CD4-positive, CD25-positive, alpha-beta regulatory T cell (primary cell): ENCODE results near the gene ATXN3L. TPM values are rescaled to one million over a fixed set of nuclear protein-coding genes. Genes with fewer than 3 reads are reported as not detected.

ENCODE experiments used
- ATAC-seq, 2 donors: fragments of 150-1000 bp; cut with Tn5 transposase; one replicate each; pipeline ENCODE4 v1.10.0; 2021; ENCODE audit warnings: low read depth in 2 of 2, moderate number of reproducible peaks in 2 of 2, moderate library complexity in 1 of 2
- DNase-seq, 3 donors: peaks; one replicate each; pipeline versions ENCODE4 v3.0.0 to v3.0.0-alpha.2; 2012 to 2022; ENCODE audit warnings: mixed read lengths in 1 of 3
- H3K27ac ChIP-seq: one replicate; pipeline ENCODE4 v1.7.0; 2013; ENCODE audit warnings: mild to moderate bottlenecking, low read length; ENCODE audit not compliant: insufficient read depth, poor library complexity, severe bottlenecking
- H3K27me3 ChIP-seq: one replicate; pipeline ENCODE4 v1.7.0; 2013; ENCODE audit warnings: low read length; ENCODE audit not compliant: control insufficient read depth, insufficient read depth
- H3K36me3 ChIP-seq: one replicate; pipeline ENCODE4 v1.7.0; 2013; ENCODE audit warnings: mild to moderate bottlenecking, low read length, moderate library complexity; ENCODE audit not compliant: control insufficient read depth, insufficient read depth
- H3K4me1 ChIP-seq: 2 replicates; pipeline ENCODE4 v1.7.0; 2013; ENCODE audit warnings: mild to moderate bottlenecking, low read length; ENCODE audit not compliant: insufficient read depth, control insufficient read depth, poor library complexity, severe bottlenecking
- H3K4me3 ChIP-seq: one replicate; pipeline ENCODE4 v1.7.0; 2013; ENCODE audit warnings: low read depth, mild to moderate bottlenecking, low read length, moderate library complexity
- H3K9me3 ChIP-seq, 2 experiments: 1 replicate in 1 of 2; 2 replicates in 1 of 2; pipeline ENCODE4 v1.7.0; 2013; ENCODE audit warnings: low read length in 2 of 2, mild to moderate bottlenecking in 1 of 2, moderate library complexity in 1 of 2; ENCODE audit not compliant: control insufficient read depth in 2 of 2
- H3K27ac Mint-ChIP-seq, 3 donors: one replicate each; pipeline ENCODE4 v1.8.0; 2020 to 2022; ENCODE audit warnings: mild to moderate bottlenecking in 3 of 3, mixed read lengths in 3 of 3, moderate library complexity in 2 of 3
- H3K27me3 Mint-ChIP-seq: one replicate; pipeline ENCODE4 v1.8.0; 2022; ENCODE audit warnings: mild to moderate bottlenecking, mixed read lengths
- H3K36me3 Mint-ChIP-seq: one replicate; pipeline ENCODE4 v1.8.0; 2020; ENCODE audit warnings: mixed read lengths
- H3K4me1 Mint-ChIP-seq, 4 donors: one replicate each; pipeline ENCODE4 v1.8.0; 2020 to 2022; ENCODE audit warnings: mixed read lengths in 4 of 4, mild to moderate bottlenecking in 1 of 4
- H3K4me3 Mint-ChIP-seq, 4 donors: one replicate each; pipeline ENCODE4 v1.8.0; 2020 to 2022; ENCODE audit warnings: mild to moderate bottlenecking in 4 of 4, mixed read lengths in 4 of 4, moderate library complexity in 3 of 4
- H3K9me3 Mint-ChIP-seq, 7 donors: one replicate each; pipeline ENCODE4 v1.8.0; 2020 to 2022; ENCODE audit warnings: mixed read lengths in 7 of 7, mild to moderate bottlenecking in 3 of 7, moderate library complexity in 2 of 7
- polyA plus RNA-seq, 4 donors: library from polyadenylated mRNA; unstranded; fragments of 300-500 nt; fragmentation: Illumina TruSeq; gene quantifications; one replicate each; pipeline ENCODE4 v1.2.3, GENCODE V29; 2021
- total RNA-seq: library from RNA; stranded (reverse); gene quantifications from one replicate; pipeline ENCODE4 v1.2.3, GENCODE V29; 2022

Gene ATXN3L
- total and polyA plus RNA-seq, 5 donors from 2014 or later, result not detected

- Mint-ChIP-seq H3K27ac (no peak overlapping the region), H3K9me3 (peaks cover 0 to 2% (median 0%) of the 10 kb centered on the region in 7 donors), H3K4me3 (no peak overlapping the region), H3K27me3 (no peaks in the 10 kb centered on the region), H3K4me1 (no peaks in the 10 kb centered on the region), H3K36me3 (no peaks in the 10 kb centered on the region)
- H3K36me3 ChIP-seq, result no peaks in the 10 kb centered on the region
- no peak overlapping the region for H3K27ac ChIP-seq
- H3K4me1 ChIP-seq, result no peaks in the 10 kb centered on the region
- H3K4me3 ChIP-seq, result no peak overlapping the region
- ATAC-seq (no peak), DNase-seq (no peak)
- H3K27me3 ChIP-seq, result no peaks in the 10 kb centered on the region
- no peaks in the 10 kb centered on the region for H3K9me3 ChIP-seq
Measured at GRCh38 chrX:13334491-13334890, 14.6 kb upstream of the ATXN3L start.

GRCh38 chrX:13330446-13330845 lies 10.6 kb upstream of the ATXN3L start:
- no peaks in the 10 kb centered on the region for H3K27me3 Mint-ChIP-seq
- Histone ChIP-seq H3K9me3 (no peaks in the 10 kb centered on the region), H3K4me1 (no peaks in the 10 kb centered on the region), H3K27me3 (no peaks in the 10 kb centered on the region), H3K27ac (no peak overlapping the region), H3K4me3 (no peak overlapping the region), H3K36me3 (no peaks in the 10 kb centered on the region)
- no peaks in the 10 kb centered on the region for H3K9me3 Mint-ChIP-seq
- no peak for ATAC-seq
- no peaks in the 10 kb centered on the region for H3K36me3 Mint-ChIP-seq
- H3K4me3 Mint-ChIP-seq, result no peak overlapping the region
- H3K27ac Mint-ChIP-seq, result no peak overlapping the region
- no peaks in the 10 kb centered on the region for H3K4me1 Mint-ChIP-seq
- DNase-seq, result no peak

GRCh38 chrX:13327666-13328065 lies 7.8 kb upstream of the ATXN3L start:
- H3K4me3 ChIP-seq, result no peak overlapping the region
- H3K27ac Mint-ChIP-seq, result no peak overlapping the region
- H3K9me3 ChIP-seq, result no peaks in the 10 kb centered on the region
- no peak overlapping the region for H3K27ac ChIP-seq
- H3K4me1 Mint-ChIP-seq, result no peaks in the 10 kb centered on the region
- DNase-seq (no peak), ATAC-seq (no peak)
- H3K36me3 ChIP-seq, result no peaks in the 10 kb centered on the region
- H3K36me3 Mint-ChIP-seq, result no peaks in the 10 kb centered on the region
- no peaks in the 10 kb centered on the region for H3K27me3 Mint-ChIP-seq
- H3K9me3 Mint-ChIP-seq, result peaks cover 0 to 2% (median 0%) of the 10 kb centered on the region in 7 donors
- no peaks in the 10 kb centered on the region for H3K4me1 ChIP-seq
- H3K27me3 ChIP-seq, result no peaks in the 10 kb centered on the region
- H3K4me3 Mint-ChIP-seq, result no peak overlapping the region

GRCh38 chrX:13323241-13323640 lies 3.4 kb upstream of the ATXN3L start:
- peaks cover 0 to 4% (median 0%) of the 10 kb centered on the region in 7 donors for H3K9me3 Mint-ChIP-seq
- DNase-seq (no peak), ATAC-seq (no peak)
- H3K36me3 ChIP-seq, result no peaks in the 10 kb centered on the region
- no peaks in the 10 kb centered on the region for H3K4me1 Mint-ChIP-seq
- H3K9me3 ChIP-seq, result no peaks in the 10 kb centered on the region
- no peaks in the 10 kb centered on the region for H3K4me1 ChIP-seq
- H3K4me3 Mint-ChIP-seq, result no peak overlapping the region
- no peak overlapping the region for H3K27ac ChIP-seq
- no peaks in the 10 kb centered on the region for H3K27me3 Mint-ChIP-seq
- no peaks in the 10 kb centered on the region for H3K36me3 Mint-ChIP-seq
- no peak overlapping the region for H3K4me3 ChIP-seq
- no peaks in the 10 kb centered on the region for H3K27me3 ChIP-seq
- no peak overlapping the region for H3K27ac Mint-ChIP-seq

GRCh38 chrX:13317366-13317765 lies 2.5 kb downstream of the ATXN3L start:
- no peak overlapping the region for H3K4me3 Mint-ChIP-seq
- no peaks in the 10 kb centered on the region for H3K27me3 Mint-ChIP-seq
- no peaks in the 10 kb centered on the region for H3K36me3 Mint-ChIP-seq
- Histone ChIP-seq H3K4me3 (no peak overlapping the region), H3K36me3 (no peaks in the 10 kb centered on the region), H3K4me1 (no peaks in the 10 kb centered on the region), H3K27me3 (no peaks in the 10 kb centered on the region), H3K9me3 (no peaks in the 10 kb centered on the region), H3K27ac (no peak overlapping the region)
- H3K4me1 Mint-ChIP-seq, result no peaks in the 10 kb centered on the region
- no peak for ATAC-seq
- DNase-seq, result no peak
- peaks cover 0 to 7% (median 0%) of the 10 kb centered on the region in 7 donors for H3K9me3 Mint-ChIP-seq
- H3K27ac Mint-ChIP-seq, result no peak overlapping the region

- H3K27ac ChIP-seq, result no peak overlapping the region
- Mint-ChIP-seq H3K4me1 (no peaks in the 10 kb centered on the region), H3K9me3 (no peaks in the 10 kb centered on the region), H3K36me3 (no peaks in the 10 kb centered on the region), H3K4me3 (no peak overlapping the region), H3K27me3 (no peaks in the 10 kb centered on the region), H3K27ac (no peak overlapping the region)
- no peaks in the 10 kb centered on the region for H3K27me3 ChIP-seq
- ATAC-seq (no peak), DNase-seq (no peak)
- no peaks in the 10 kb centered on the region for H3K36me3 ChIP-seq
- H3K4me3 ChIP-seq, result no peak overlapping the region
- H3K9me3 ChIP-seq, result no peaks in the 10 kb centered on the region
- H3K4me1 ChIP-seq, result no peaks in the 10 kb centered on the region
Measured at GRCh38 chrX:13311560-13311959, 8.3 kb downstream of the ATXN3L start.

- H3K36me3 Mint-ChIP-seq, result no peaks in the 10 kb centered on the region
- H3K27me3 ChIP-seq, result no peaks in the 10 kb centered on the region
- DNase-seq, result no peak
- ATAC-seq, result no peak
- no peaks in the 10 kb centered on the region for H3K4me1 ChIP-seq
- no peak overlapping the region for H3K4me3 Mint-ChIP-seq
- H3K9me3 Mint-ChIP-seq, result no peaks in the 10 kb centered on the region
- H3K4me3 ChIP-seq, result no peak overlapping the region
- H3K9me3 ChIP-seq, result no peaks in the 10 kb centered on the region
- H3K27me3 Mint-ChIP-seq, result no peaks in the 10 kb centered on the region
- no peaks in the 10 kb centered on the region for H3K4me1 Mint-ChIP-seq
- no peak overlapping the region for H3K27ac Mint-ChIP-seq
- no peak overlapping the region for H3K27ac ChIP-seq
- no peaks in the 10 kb centered on the region for H3K36me3 ChIP-seq
Measured at GRCh38 chrX:13309631-13310030, 10.2 kb downstream of the ATXN3L start.

DNA sequence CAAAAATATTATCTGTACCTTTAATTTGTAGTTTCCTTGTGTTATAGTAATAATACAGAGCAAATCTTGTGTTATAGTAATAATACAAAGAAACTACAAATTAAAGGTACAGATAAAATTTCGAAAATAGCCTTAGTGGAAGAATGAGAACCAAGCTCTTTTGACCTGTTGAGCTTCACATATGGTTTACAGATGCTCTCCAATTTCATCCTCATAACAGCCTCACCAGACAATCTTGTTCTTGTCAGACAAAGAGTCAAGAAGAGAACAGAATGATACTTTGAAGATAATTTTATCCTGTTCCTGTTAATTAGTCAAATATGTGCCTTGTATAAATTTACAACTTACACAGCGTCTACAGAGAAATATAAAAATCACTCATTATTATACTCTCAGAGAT lies 12.8 kb downstream of the ATXN3L start:
- H3K4me3 ChIP-seq, result no peak overlapping the region
- no peaks in the 10 kb centered on the region for H3K9me3 ChIP-seq
- Mint-ChIP-seq H3K27me3 (no peaks in the 10 kb centered on the region), H3K36me3 (no peaks in the 10 kb centered on the region), H3K27ac (no peak overlapping the region), H3K4me3 (no peak overlapping the region), H3K9me3 (no peaks in the 10 kb centered on the region), H3K4me1 (peaks cover 0 to 5% (median under 1%) of the 10 kb centered on the region in 4 donors)
- no peaks in the 10 kb centered on the region for H3K4me1 ChIP-seq
- no peaks in the 10 kb centered on the region for H3K36me3 ChIP-seq
- DNase-seq, result no peak
- no peak overlapping the region for H3K27ac ChIP-seq
- no peaks in the 10 kb centered on the region for H3K27me3 ChIP-seq
- no peak for ATAC-seq
